Chondrocyte (in vitro differentiated cells): ENCODE data around the gene ARVCF. TPM values are rescaled to one million over a fixed set of nuclear protein-coding genes. Genes with fewer than 3 reads are reported as not detected.

Source experiments
- DNase-seq: peaks from one replicate; pipeline ENCODE4 v3.0.0; 2021; ENCODE audit warnings: mixed read lengths, low spot score
- H3K27ac Mint-ChIP-seq: one replicate; pipeline ENCODE4 v1.8.0; 2021; ENCODE audit warnings: mild to moderate bottlenecking, moderate library complexity, mixed read lengths; ENCODE audit not compliant: unreplicated experiment
- H3K27me3 Mint-ChIP-seq: 2 replicates; pipeline ENCODE4 v1.8.0; 2021; ENCODE audit warnings: low read depth, mixed read lengths
- H3K36me3 Mint-ChIP-seq: 2 replicates; pipeline ENCODE4 v1.8.0; 2021; ENCODE audit warnings: low read depth, mixed read lengths
- H3K4me1 Mint-ChIP-seq: 2 replicates; pipeline ENCODE4 v1.8.0; 2021; ENCODE audit warnings: low read depth, mild to moderate bottlenecking, mixed read lengths
- H3K4me3 Mint-ChIP-seq: one replicate; pipeline ENCODE4 v1.8.0; 2021; ENCODE audit warnings: mild to moderate bottlenecking, moderate library complexity, mixed read lengths; ENCODE audit not compliant: unreplicated experiment
- H3K9me3 Mint-ChIP-seq: 2 replicates; pipeline ENCODE4 v1.8.0; 2021; ENCODE audit warnings: low read depth, mixed read lengths
- CTCF ChIP-seq: fragments of 200-600 bp; sonication (generic); IDR thresholded peaks from 2 replicates; pipeline ENCODE4 v1.5.0; 2021; ENCODE audit warnings: antibody characterized with exemption, mild to moderate bottlenecking, moderate library complexity
- total RNA-seq: library from RNA; stranded (reverse); gene quantifications from 3 replicates; pipeline ENCODE4 v1.2.1, GENCODE V29; 2021

ARVCF gene
- total RNA-seq, 1 donor from 2014 or later = 24.2 TPM

GRCh38 chr22:19955241-19956128, 61.1 kb downstream of the ARVCF start:
- H3K27me3 Mint-ChIP-seq = no peaks in the 10 kb centered on the region
- no peak for TF ChIP-seq CTCF
- peaks cover 20% of the 10 kb centered on the region for H3K4me1 Mint-ChIP-seq
- H3K27ac Mint-ChIP-seq = no peak overlapping the region
- H3K9me3 Mint-ChIP-seq = no peaks in the 10 kb centered on the region
- H3K4me3 Mint-ChIP-seq = no peak overlapping the region
- H3K36me3 Mint-ChIP-seq = peaks cover 4% of the 10 kb centered on the region
- peak; percentile 55 for DNase-seq

- Mint-ChIP-seq H3K4me3 (no peak overlapping the region), H3K9me3 (no peaks in the 10 kb centered on the region), H3K27ac (no peak overlapping the region), H3K36me3 (peaks cover 5% of the 10 kb centered on the region), H3K27me3 (no peaks in the 10 kb centered on the region), H3K4me1 (peaks cover 47% of the 10 kb centered on the region)
- DNase-seq = peak; percentile 35
- TF ChIP-seq CTCF = no peak
Observed at GRCh38 chr22:19951346-19951745, 65.3 kb downstream of the ARVCF start.

GRCh38 chr22:19948057-19948760, 68.4 kb downstream of the ARVCF start:
- Mint-ChIP-seq H3K9me3 (no peaks in the 10 kb centered on the region), H3K4me3 (no peak overlapping the region), H3K36me3 (peaks cover 7% of the 10 kb centered on the region), H3K27ac (peak overlapping the region; percentile 88), H3K27me3 (no peaks in the 10 kb centered on the region), H3K4me1 (peaks cover 51% of the 10 kb centered on the region)
- TF ChIP-seq CTCF = peak; percentile 57
- DNase-seq = peak; percentile 4

- TF ChIP-seq CTCF = peak; percentile 48
- peak overlapping the region; percentile 92 for H3K4me3 Mint-ChIP-seq
- peak overlapping the region; percentile 100 for H3K27ac Mint-ChIP-seq
- H3K4me1 Mint-ChIP-seq = peaks cover 56% of the 10 kb centered on the region
- peaks cover 1% of the 10 kb centered on the region for H3K36me3 Mint-ChIP-seq
- H3K9me3 Mint-ChIP-seq = no peaks in the 10 kb centered on the region
- no peaks in the 10 kb centered on the region for H3K27me3 Mint-ChIP-seq
- peak; percentile 24 for DNase-seq
Observed at GRCh38 chr22:19943082-19944026, 73.3 kb downstream of the ARVCF start.
